Measurements from ENCODE around the gene PLSCR1. TPM values are rescaled to one million over a fixed set of nuclear protein-coding genes. Genes with fewer than 3 reads are reported as not detected.
A peak's percentile ranks its signal among the peaks of the same experiment; 100 is the strongest.

The PLSCR1 gene
- total RNA-seq, 1 donor from 2014 or later: 86.9 TPM

DNA sequence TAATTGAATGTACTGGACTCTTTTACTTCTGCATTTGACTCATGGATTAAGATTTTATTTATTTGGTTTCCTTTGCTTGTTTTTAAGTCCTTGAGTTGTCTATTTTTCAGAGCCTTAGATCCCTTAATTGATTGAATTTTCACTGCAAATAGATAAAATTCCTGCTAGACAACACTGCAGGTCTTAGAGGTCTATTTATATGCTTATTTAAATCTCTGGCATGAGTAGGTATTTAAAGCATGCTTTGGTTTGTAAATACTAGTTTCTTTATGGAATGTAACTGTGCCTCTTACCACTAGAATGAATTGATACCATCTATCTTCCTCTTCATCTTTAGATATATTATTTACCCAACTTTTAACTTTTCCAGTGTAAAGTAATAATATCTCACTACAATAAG is 40.7 kb upstream of the PLSCR1 start:
- Mint-ChIP-seq H3K9me3 (ENCODE audit: low read depth) (peaks cover 21% of the 10 kb centered on the region), H3K4me3 (ENCODE audit: low read depth) (no peak overlapping the region), H3K36me3 (ENCODE audit: insufficient read depth) (peaks cover 9% of the 10 kb centered on the region), H3K27ac (no peak overlapping the region), H3K27me3 (no peaks in the 10 kb centered on the region), H3K4me1 (ENCODE audit: low read depth) (peaks cover 17% of the 10 kb centered on the region)
- no peak for DNase-seq (ENCODE audit: low spot score, unreplicated experiment)
- TF ChIP-seq, protein P1, sequence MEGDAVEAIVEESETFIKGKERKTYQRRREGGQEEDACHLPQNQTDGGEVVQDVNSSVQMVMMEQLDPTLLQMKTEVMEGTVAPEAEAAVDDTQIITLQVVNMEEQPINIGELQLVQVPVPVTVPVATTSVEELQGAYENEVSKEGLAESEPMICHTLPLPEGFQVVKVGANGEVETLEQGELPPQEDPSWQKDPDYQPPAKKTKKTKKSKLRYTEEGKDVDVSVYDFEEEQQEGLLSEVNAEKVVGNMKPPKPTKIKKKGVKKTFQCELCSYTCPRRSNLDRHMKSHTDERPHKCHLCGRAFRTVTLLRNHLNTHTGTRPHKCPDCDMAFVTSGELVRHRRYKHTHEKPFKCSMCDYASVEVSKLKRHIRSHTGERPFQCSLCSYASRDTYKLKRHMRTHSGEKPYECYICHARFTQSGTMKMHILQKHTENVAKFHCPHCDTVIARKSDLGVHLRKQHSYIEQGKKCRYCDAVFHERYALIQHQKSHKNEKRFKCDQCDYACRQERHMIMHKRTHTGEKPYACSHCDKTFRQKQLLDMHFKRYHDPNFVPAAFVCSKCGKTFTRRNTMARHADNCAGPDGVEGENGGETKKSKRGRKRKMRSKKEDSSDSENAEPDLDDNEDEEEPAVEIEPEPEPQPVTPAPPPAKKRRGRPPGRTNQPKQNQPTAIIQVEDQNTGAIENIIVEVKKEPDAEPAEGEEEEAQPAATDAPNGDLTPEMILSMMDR (IDR thresholded peaks at IDR 0.05; ENCODE audit: unreplicated experiment): no peak

DNA sequence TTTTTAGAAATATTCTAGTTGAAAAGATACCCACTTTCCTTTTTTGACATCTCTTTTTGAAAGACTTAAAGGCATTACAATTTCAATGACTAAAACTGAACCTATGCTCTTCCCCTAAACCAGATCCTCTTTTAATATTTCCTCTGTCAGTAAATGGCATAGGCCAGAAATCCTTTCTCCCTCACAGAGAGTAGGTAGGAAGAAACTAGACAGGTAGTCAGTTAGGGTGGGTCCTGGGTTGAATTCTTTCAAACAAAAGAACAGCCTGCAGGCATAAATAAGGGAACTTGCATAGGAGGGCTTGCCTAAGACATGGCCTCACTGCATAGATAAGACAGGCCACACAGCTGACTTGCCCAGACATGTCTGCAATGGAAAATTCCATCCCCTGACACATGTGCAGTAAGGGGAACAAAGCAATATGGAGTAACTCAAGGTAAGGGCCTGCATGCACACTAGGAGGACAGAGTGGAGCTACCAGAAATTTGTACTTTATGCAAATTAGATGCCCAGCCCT is 37.6 kb upstream of the PLSCR1 start:
- DNase-seq (ENCODE audit: low spot score, unreplicated experiment): no peak
- peaks cover 9% of the 10 kb centered on the region for H3K36me3 Mint-ChIP-seq (ENCODE audit: insufficient read depth)
- H3K4me1 Mint-ChIP-seq (ENCODE audit: low read depth): peaks cover 27% of the 10 kb centered on the region
- H3K4me3 Mint-ChIP-seq (ENCODE audit: low read depth): no peak overlapping the region
- H3K27me3 Mint-ChIP-seq: no peaks in the 10 kb centered on the region
- peak overlapping the region; percentile 78 for H3K27ac Mint-ChIP-seq
- H3K9me3 Mint-ChIP-seq (ENCODE audit: low read depth): peaks cover 21% of the 10 kb centered on the region
- TF ChIP-seq, protein P1 (IDR thresholded peaks at IDR 0.05; ENCODE audit: unreplicated experiment): no peak

DNA sequence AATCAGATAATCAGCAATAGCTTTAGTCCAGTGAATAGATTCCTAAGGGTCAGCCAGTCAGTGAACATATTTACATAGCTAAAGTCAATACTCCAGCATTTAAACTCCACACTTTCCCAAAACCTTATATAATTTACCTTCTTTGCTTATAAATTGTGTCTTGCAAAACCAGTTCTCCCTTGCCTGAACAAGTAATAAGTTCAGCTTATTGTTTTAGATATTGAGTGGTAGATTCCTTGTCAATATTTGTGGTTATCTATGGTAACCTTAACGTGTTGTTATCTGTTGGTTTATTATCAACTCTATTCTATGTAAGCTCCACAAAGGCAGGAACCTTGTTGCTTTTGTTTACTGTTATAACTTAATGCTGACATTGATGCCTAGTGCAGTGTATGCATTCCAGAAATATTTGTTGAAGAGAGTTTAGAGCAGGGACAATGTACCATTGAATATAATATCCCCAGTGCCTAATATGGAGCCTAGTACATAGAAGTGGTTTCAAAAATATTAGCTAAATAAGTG is 36.7 kb upstream of the PLSCR1 start:
- Mint-ChIP-seq H3K4me1 (ENCODE audit: low read depth) (peaks cover 28% of the 10 kb centered on the region), H3K4me3 (ENCODE audit: low read depth) (no peak overlapping the region), H3K36me3 (ENCODE audit: insufficient read depth) (peaks cover 9% of the 10 kb centered on the region), H3K27ac (peak overlapping the region; percentile 82), H3K9me3 (ENCODE audit: low read depth) (peaks cover 21% of the 10 kb centered on the region), H3K27me3 (no peaks in the 10 kb centered on the region)
- TF ChIP-seq, protein P1 (IDR thresholded peaks at IDR 0.05; ENCODE audit: unreplicated experiment): no peak
- no peak for DNase-seq (ENCODE audit: low spot score, unreplicated experiment)

DNA sequence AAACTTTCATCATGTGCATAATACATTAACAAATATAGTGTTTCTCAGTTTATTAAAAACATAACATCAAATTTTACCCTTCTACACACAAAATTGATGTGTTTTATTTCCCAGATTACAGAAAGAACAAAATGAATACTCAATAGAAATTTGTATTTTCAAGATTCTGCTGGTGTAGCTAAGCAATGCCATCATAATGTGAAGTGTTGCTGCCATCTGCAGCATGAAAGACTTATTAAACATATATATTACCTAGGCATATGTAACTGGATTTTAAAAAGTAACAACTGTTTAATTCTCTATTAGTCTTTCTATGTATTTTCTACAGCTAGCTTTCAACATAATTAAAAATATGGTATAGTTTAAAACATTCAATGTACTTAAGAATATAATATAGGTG is 33.3 kb upstream of the PLSCR1 start:
- Mint-ChIP-seq H3K27me3 (no peaks in the 10 kb centered on the region), H3K27ac (no peak overlapping the region), H3K9me3 (ENCODE audit: low read depth) (peaks cover 13% of the 10 kb centered on the region), H3K36me3 (ENCODE audit: insufficient read depth) (peaks cover 5% of the 10 kb centered on the region), H3K4me3 (ENCODE audit: low read depth) (no peak overlapping the region), H3K4me1 (ENCODE audit: low read depth) (peaks cover 32% of the 10 kb centered on the region)
- TF ChIP-seq, protein P1 (IDR thresholded peaks at IDR 0.05; ENCODE audit: unreplicated experiment): peak; percentile 62
- no peak for DNase-seq (ENCODE audit: low spot score, unreplicated experiment)

DNA sequence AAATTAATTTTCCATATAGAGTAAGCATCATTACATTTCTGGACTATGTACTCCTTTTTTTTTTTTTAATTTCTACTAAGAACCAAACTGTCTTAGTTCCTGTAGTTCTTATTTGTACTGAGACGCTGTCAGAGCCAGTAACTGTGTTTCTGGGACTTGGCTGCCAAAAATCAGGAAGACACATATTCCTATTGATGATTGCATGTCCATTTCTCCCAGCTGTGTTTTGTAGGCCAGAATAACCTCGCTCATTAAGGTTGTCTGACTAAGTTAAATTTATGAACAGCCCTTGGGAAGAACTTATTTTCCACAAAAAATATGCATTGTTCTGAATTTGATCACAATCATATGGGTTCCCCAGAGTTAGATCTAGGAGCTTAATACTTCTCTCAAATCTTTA is 31.2 kb upstream of the PLSCR1 start:
- TF ChIP-seq, protein P1 (IDR thresholded peaks at IDR 0.05; ENCODE audit: unreplicated experiment): no peak
- no peak for DNase-seq (ENCODE audit: low spot score, unreplicated experiment)
- Mint-ChIP-seq H3K4me3 (ENCODE audit: low read depth) (no peak overlapping the region), H3K4me1 (ENCODE audit: low read depth) (peaks cover 24% of the 10 kb centered on the region), H3K27ac (no peak overlapping the region), H3K27me3 (no peaks in the 10 kb centered on the region), H3K9me3 (ENCODE audit: low read depth) (peaks cover under 1% of the 10 kb centered on the region), H3K36me3 (ENCODE audit: insufficient read depth) (peaks cover 1% of the 10 kb centered on the region)

Measured in progenitor cell of endocrine pancreas (in vitro differentiated cells).